Amniotic epithelial cell (primary cell): ENCODE measurements around the gene SMIM38.

Experiments used
- DNase-seq: peaks from one replicate; pipeline ENCODE4 v3.0.0-alpha.2; 2010; ENCODE audit warnings: low read depth

SMIM38 gene

GRCh38 chr11:69159150-69159852 lies 3.6 kb downstream of the SMIM38 start:
- no peak for DNase-seq

GRCh38 chr11:69160296-69161116 lies 4.8 kb downstream of the SMIM38 start:
- no peak for DNase-seq

- DNase-seq: no peak
Observed at GRCh38 chr11:69161117-69161407, 5.3 kb downstream of the SMIM38 start.

GRCh38 chr11:69162505-69162904 lies 6.8 kb downstream of the SMIM38 start:
- DNase-seq: no peak

GRCh38 chr11:69163842-69164241 lies 8.1 kb downstream of the SMIM38 start:
- no peak for DNase-seq

GRCh38 chr11:69164824-69165223 lies 9.1 kb downstream of the SMIM38 start:
- no peak for DNase-seq

- DNase-seq: no peak
Observed at GRCh38 chr11:69165775-69166174, 10.0 kb downstream of the SMIM38 start.

GRCh38 chr11:69166218-69167115 lies 10.7 kb downstream of the SMIM38 start:
- peak; percentile 73 for DNase-seq

GRCh38 chr11:69167130-69167915 lies 11.6 kb downstream of the SMIM38 start:
- no peak for DNase-seq

- peak; percentile 43 for DNase-seq
Observed at GRCh38 chr11:69167916-69168691, 12.4 kb downstream of the SMIM38 start.

- DNase-seq: no peak
Observed at GRCh38 chr11:69169479-69169878, 13.7 kb downstream of the SMIM38 start.

- DNase-seq: no peak
Observed at GRCh38 chr11:69170704-69171103, 15.0 kb downstream of the SMIM38 start.

- no peak for DNase-seq
Observed at GRCh38 chr11:69171476-69172240, 15.9 kb downstream of the SMIM38 start.

- peak; percentile 24 for DNase-seq
Observed at GRCh38 chr11:69172674-69173073, 16.9 kb downstream of the SMIM38 start.

- no peak for DNase-seq
Observed at GRCh38 chr11:69173331-69173730, 17.6 kb downstream of the SMIM38 start.

- peak; percentile 2 for DNase-seq
Observed at GRCh38 chr11:69173925-69174581, 18.3 kb downstream of the SMIM38 start.

GRCh38 chr11:69174841-69175240 lies 19.1 kb downstream of the SMIM38 start:
- DNase-seq: no peak

- no peak for DNase-seq
Observed at GRCh38 chr11:69178819-69179482, 23.2 kb downstream of the SMIM38 start.

- no peak for DNase-seq
Observed at GRCh38 chr11:69180226-69180625, 24.5 kb downstream of the SMIM38 start.
